GM10847 (cell line): ENCODE measurements around the gene KLF13.

Experiments used
- POLR2A ChIP-seq: IDR thresholded peaks from 2 replicates; pipeline ENCODE4 v1.6.1; 2011; ENCODE audit not compliant: insufficient read length; ENCODE audit errors: extremely low read depth

KLF13 gene

GRCh38 chr15:31396881-31397560 is 70.4 kb downstream of the KLF13 start:
- TF ChIP-seq POLR2A = no peak

- TF ChIP-seq POLR2A = no peak
Observed at GRCh38 chr15:31397851-31398661, 71.4 kb downstream of the KLF13 start.

- no peak for TF ChIP-seq POLR2A
Observed at GRCh38 chr15:31398677-31399301, 72.2 kb downstream of the KLF13 start.

GRCh38 chr15:31399544-31400171 is 73.0 kb downstream of the KLF13 start:
- no peak for TF ChIP-seq POLR2A

GRCh38 chr15:31400222-31400927 is 73.7 kb downstream of the KLF13 start:
- no peak for TF ChIP-seq POLR2A

GRCh38 chr15:31401282-31401681 is 74.6 kb downstream of the KLF13 start:
- no peak for TF ChIP-seq POLR2A

- TF ChIP-seq POLR2A = no peak
Observed at GRCh38 chr15:31402003-31402402, 75.4 kb downstream of the KLF13 start.

GRCh38 chr15:31402511-31403056 is 75.9 kb downstream of the KLF13 start:
- TF ChIP-seq POLR2A = no peak

- TF ChIP-seq POLR2A = no peak
Observed at GRCh38 chr15:31403096-31403495, 76.5 kb downstream of the KLF13 start.

- TF ChIP-seq POLR2A = no peak
Observed at GRCh38 chr15:31403606-31404005, 77.0 kb downstream of the KLF13 start.

- TF ChIP-seq POLR2A = no peak
Observed at GRCh38 chr15:31404345-31404744, 77.7 kb downstream of the KLF13 start.

GRCh38 chr15:31405200-31405920 is 78.7 kb downstream of the KLF13 start:
- TF ChIP-seq POLR2A = no peak

GRCh38 chr15:31407376-31407775 is 80.7 kb downstream of the KLF13 start:
- no peak for TF ChIP-seq POLR2A

GRCh38 chr15:31407851-31408250 is 81.2 kb downstream of the KLF13 start:
- TF ChIP-seq POLR2A = no peak
